Mucosa of descending colon (tissue), 3 donors: ENCODE results near the gene GNL2. TPM values are rescaled to one million over a fixed set of nuclear protein-coding genes. Genes with fewer than 3 reads are reported as not detected.
"Not testable (repeated sequence)": the region's sequence is repeated elsewhere in the genome, so short reads cannot be mapped to it uniquely, and the experiment has no call there.

ENCODE experiments used
- ATAC-seq: fragments of 200-7000 bp; cut with Tn5 transposase; one replicate; pipeline ENCODE4 v1.9.1; 2020; ENCODE audit warnings: mild to moderate bottlenecking, moderate library complexity
- DNase-seq, 3 donors: peaks; one replicate each; pipeline ENCODE4 v3.0.0-alpha.2; 2020
- H3K36me3 ChIP-seq: fragments of 200-600 bp; one replicate; pipeline ENCODE4 v1.8.0; 2021; ENCODE audit warnings: low read depth, mild to moderate bottlenecking
- H3K4me1 ChIP-seq: fragments of 200-600 bp; one replicate; pipeline ENCODE4 v1.8.0; 2021; ENCODE audit warnings: low read depth, mild to moderate bottlenecking
- H3K4me3 ChIP-seq: fragments of 200-600 bp; one replicate; pipeline ENCODE4 v1.8.0; 2021; ENCODE audit warnings: mild to moderate bottlenecking
- H3K9me3 ChIP-seq: fragments of 200-600 bp; one replicate; pipeline ENCODE4 v1.8.0; 2021; ENCODE audit warnings: mild to moderate bottlenecking
- intact Hi-C, 2 donors: fragments of 100-400 bp; cut with DNase I in 1 of 2; cut with micrococcal nuclease in 1 of 2; formaldehyde crosslinking; loops; one replicate each; pipeline versions ENCODE4 v1.11.0 to v1.11.1; 2022; cut with DNase I, micrococcal nuclease
- total RNA-seq, 3 donors: library from RNA; stranded (reverse); fragmentation: NEBNext Ultra II Directional in 2 of 3; extraction: Animal tissue kit (Norgen Biotek cat#: 25700) in 2 of 3; gene quantifications; one replicate each; pipeline versions ENCODE4 v1.2.1 to v1.2.4, GENCODE V29; 2021 to 2023
- TF ChIP-seq, protein P1 (sequence below): fragments of 200-600 bp; IDR thresholded peaks from one replicate; pipeline ENCODE4 v1.8.0; 2022; ENCODE audit warnings: antibody characterized with exemption, mild to moderate bottlenecking
- donor health status: DM: no; HTN: no; CAD: no; lungs with moderate emphysema.
- donor health status: DM: no; HTN: no; CAD: no.
- donor health status: DM: no; HTN: yes; CAD: no.

Gene GNL2
- total RNA-seq, 3 donors from 2014 or later = 31.2 to 38.4 (median 34.0) TPM

DNA sequence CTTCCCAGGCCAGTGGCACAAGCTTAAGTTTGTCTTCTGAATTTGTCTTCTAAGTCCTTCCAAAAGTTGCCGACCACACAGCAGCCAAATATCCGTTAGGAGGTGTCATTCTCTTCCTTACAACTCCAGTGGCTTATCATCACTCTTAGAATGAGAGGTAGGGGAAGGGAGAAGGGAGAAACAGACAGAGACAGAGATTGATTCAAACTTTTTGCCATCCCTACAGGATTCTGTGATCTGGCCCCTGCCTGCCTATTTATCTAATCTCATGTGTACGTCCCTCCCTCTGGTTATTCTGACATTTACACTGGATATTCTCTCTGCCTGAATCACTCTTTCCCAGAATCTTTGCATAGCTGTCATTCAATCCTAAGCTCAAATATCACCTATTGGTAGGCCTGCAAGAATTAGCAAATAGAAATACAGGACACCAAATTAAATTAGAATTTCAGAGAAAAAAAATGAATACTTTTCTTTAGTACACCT lies 488 bp upstream of the GNL2 start:
- peaks cover 18% of the 10 kb centered on the region for H3K4me1 ChIP-seq
- intact Hi-C loops = no loop called here
- no peak overlapping the region for H3K4me3 ChIP-seq
- ATAC-seq = no peak
- DNase-seq = no peak
- TF ChIP-seq, protein P1, sequence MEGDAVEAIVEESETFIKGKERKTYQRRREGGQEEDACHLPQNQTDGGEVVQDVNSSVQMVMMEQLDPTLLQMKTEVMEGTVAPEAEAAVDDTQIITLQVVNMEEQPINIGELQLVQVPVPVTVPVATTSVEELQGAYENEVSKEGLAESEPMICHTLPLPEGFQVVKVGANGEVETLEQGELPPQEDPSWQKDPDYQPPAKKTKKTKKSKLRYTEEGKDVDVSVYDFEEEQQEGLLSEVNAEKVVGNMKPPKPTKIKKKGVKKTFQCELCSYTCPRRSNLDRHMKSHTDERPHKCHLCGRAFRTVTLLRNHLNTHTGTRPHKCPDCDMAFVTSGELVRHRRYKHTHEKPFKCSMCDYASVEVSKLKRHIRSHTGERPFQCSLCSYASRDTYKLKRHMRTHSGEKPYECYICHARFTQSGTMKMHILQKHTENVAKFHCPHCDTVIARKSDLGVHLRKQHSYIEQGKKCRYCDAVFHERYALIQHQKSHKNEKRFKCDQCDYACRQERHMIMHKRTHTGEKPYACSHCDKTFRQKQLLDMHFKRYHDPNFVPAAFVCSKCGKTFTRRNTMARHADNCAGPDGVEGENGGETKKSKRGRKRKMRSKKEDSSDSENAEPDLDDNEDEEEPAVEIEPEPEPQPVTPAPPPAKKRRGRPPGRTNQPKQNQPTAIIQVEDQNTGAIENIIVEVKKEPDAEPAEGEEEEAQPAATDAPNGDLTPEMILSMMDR = no peak
- H3K36me3 ChIP-seq = no peaks in the 10 kb centered on the region
- no peaks in the 10 kb centered on the region for H3K9me3 ChIP-seq

DNA sequence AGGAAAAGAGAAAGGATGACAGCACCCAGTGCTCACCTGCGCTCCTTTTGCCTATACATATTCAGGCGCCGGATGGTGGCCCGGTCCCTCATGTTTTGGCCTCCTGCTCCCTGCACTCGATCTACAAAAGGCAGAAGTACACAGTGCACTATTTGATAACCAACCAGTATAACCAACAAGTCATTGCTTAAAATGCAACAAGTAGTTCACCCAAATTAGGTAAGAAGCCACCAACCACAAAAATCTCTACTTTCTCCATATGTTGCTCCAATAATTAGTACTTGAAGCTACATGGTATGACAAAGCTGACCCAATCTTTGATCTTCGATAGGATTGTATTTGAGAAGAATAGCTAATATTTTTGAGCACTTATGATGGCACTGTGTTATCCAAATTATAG lies 2.0 kb downstream of the GNL2 start:
- H3K36me3 ChIP-seq = peaks cover 4% of the 10 kb centered on the region
- TF ChIP-seq, protein P1 = no peak
- DNase-seq (no peak), ATAC-seq (no peak)
- intact Hi-C loops = no loop called here
- H3K4me3 ChIP-seq = no peak overlapping the region
- no peaks in the 10 kb centered on the region for H3K9me3 ChIP-seq
- peaks cover 18% of the 10 kb centered on the region for H3K4me1 ChIP-seq

GRCh38 chr1:37588939-37589338 lies 6.8 kb downstream of the GNL2 start:
- intact Hi-C loops = no loop called here
- H3K4me3 ChIP-seq = no peak overlapping the region
- ATAC-seq (no peak), DNase-seq (no peak)
- H3K36me3 ChIP-seq = peaks cover 16% of the 10 kb centered on the region
- TF ChIP-seq, protein P1 = no peak
- no peaks in the 10 kb centered on the region for H3K9me3 ChIP-seq
- H3K4me1 ChIP-seq = peaks cover 3% of the 10 kb centered on the region

GRCh38 chr1:37584544-37584943 lies 11.2 kb downstream of the GNL2 start:
- H3K4me1 ChIP-seq, H3K4me3 ChIP-seq, ATAC-seq, DNase-seq, H3K9me3 ChIP-seq, intact Hi-C loops: not testable (repeated sequence)
- peaks cover 29% of the 10 kb centered on the region for H3K36me3 ChIP-seq

- ATAC-seq (no peak), DNase-seq (no peak)
- intact Hi-C loops = no loop called here
- peaks cover 19% of the 10 kb centered on the region for H3K36me3 ChIP-seq
- H3K4me1 ChIP-seq = no peaks in the 10 kb centered on the region
- H3K9me3 ChIP-seq = no peaks in the 10 kb centered on the region
- no peak overlapping the region for H3K4me3 ChIP-seq
- TF ChIP-seq, protein P1 = no peak
These were observed 20.0 kb downstream of the GNL2 start for GRCh38 chr1:37575692-37576091.

DNA sequence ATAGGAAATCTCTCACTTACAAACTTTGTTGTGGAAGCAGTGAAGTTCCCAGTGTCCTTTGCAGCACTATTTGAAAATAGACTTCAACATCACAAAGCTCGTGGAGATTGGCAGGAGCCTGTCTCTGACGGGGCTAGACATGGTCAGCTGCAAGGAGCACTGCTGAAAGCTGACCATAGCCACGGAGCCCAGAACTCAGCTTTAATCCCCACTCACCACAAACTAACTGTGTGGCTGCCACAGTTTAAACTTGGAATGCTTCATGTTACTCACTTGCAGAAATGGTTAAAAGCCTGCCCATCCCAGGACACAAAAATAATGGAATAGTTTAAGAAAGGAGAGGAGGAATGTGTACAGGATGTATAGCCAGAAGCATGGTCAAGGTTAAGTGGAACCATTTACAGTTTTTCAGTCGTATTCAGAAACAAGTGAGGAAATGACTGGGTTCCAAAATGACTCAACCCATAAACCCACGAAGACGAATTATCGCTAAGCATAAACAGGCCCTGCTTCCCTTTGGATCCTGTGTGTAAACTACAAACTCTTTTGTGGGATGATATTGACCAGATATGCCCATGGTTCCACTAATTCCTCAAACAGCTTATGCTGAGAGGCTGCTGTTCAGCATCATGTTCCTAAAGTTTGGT lies 20.8 kb downstream of the GNL2 start:
- no peak for DNase-seq

More for the DNA sequence above, 20.8 kb downstream of the GNL2 start:
- H3K36me3 ChIP-seq = peaks cover 19% of the 10 kb centered on the region
- no peak for ATAC-seq
- no peak overlapping the region for H3K4me3 ChIP-seq
- no peaks in the 10 kb centered on the region for H3K4me1 ChIP-seq
- no peaks in the 10 kb centered on the region for H3K9me3 ChIP-seq
- TF ChIP-seq, protein P1 = no peak
- intact Hi-C loops = no loop called here
